AG04450 (cell line): ENCODE measurements around the gene GAS6. TPM values are rescaled to one million over a fixed set of nuclear protein-coding genes. Genes with fewer than 3 reads are reported as not detected.

Source experiments
- CTCF ChIA-PET: fragments of 300-600, 350-600 bp; formaldehyde crosslinking; extraction: SDS; loops from one replicate; lab custom pipeline; 2022; ENCODE audit warnings: antibody characterized with exemption, inconsistent platforms; lab: Charles Lee
- POLR2A ChIA-PET: fragments of 350-600 bp; formaldehyde crosslinking; extraction: SDS; loops from one replicate; lab custom pipeline; 2021; ENCODE audit warnings: antibody characterized with exemption, inconsistent platforms; lab: Yijun Ruan, JAX
- DNase-seq: peaks from one replicate; pipeline ENCODE4 v3.0.0-alpha.2; 2011; ENCODE audit warnings: low read depth, low spot score
- H3K27ac ChIP-seq: one replicate; pipeline ENCODE4 v1.5.1; 2012; ENCODE audit warnings: low read depth, low read length, control low read depth
- H3K27me3 ChIP-seq: one replicate; pipeline ENCODE4 v1.6.0; 2012; ENCODE audit warnings: low read length; ENCODE audit not compliant: control insufficient read depth, insufficient read depth
- H3K4me3 ChIP-seq: 2 replicates; pipeline ENCODE4 v1.5.1; 2011; ENCODE audit warnings: mild to moderate bottlenecking, low read depth, low read length, control low read depth
- H3K9me3 ChIP-seq: 2 replicates; pipeline ENCODE4 v1.5.1; 2012; ENCODE audit warnings: low read length; ENCODE audit not compliant: control insufficient read depth, insufficient read depth
- CTCF ChIP-seq: IDR thresholded peaks from 2 replicates; pipeline ENCODE4 v1.5.1; 2011; ENCODE audit warnings: low read depth, low read length, control low read depth, inconsistent platforms
- polyA plus RNA-seq: library from polyadenylated mRNA; depleted of rRNA; stranded (reverse); fragments of >200 nt; gene quantifications from 2 replicates; pipeline ENCODE4 v1.2.3, GENCODE V29; 2011

The GAS6 gene
- polyA plus RNA-seq, 1 experiment, result 356 TPM

- Histone ChIP-seq H3K9me3 (peaks cover 5% of the 10 kb centered on the region), H3K27ac (no peak overlapping the region), H3K4me3 (no peak overlapping the region), H3K27me3 (no peaks in the 10 kb centered on the region)
- CTCF ChIA-PET, result no interaction called here
- no peak for TF ChIP-seq CTCF
- POLR2A ChIA-PET, result no interaction called here
- no peak for DNase-seq
Measured at GRCh38 chr13:113876346-113877148, 12.7 kb upstream of the GAS6 start.

GRCh38 chr13:113875837-113876281 is 12.0 kb upstream of the GAS6 start:
- CTCF ChIA-PET, result no interaction called here
- POLR2A ChIA-PET, result no interaction called here
- no peak overlapping the region for H3K27ac ChIP-seq
- no peak for DNase-seq
- no peaks in the 10 kb centered on the region for H3K27me3 ChIP-seq
- peaks cover 5% of the 10 kb centered on the region for H3K9me3 ChIP-seq
- TF ChIP-seq CTCF, result no peak
- no peak overlapping the region for H3K4me3 ChIP-seq

- no peak for TF ChIP-seq CTCF
- Histone ChIP-seq H3K27me3 (no peaks in the 10 kb centered on the region), H3K27ac (no peak overlapping the region), H3K4me3 (no peak overlapping the region), H3K9me3 (peaks cover 5% of the 10 kb centered on the region)
- CTCF ChIA-PET, result no interaction called here
- POLR2A ChIA-PET, result no interaction called here
- no peak for DNase-seq
Measured at GRCh38 chr13:113875429-113875815, 11.5 kb upstream of the GAS6 start.

GRCh38 chr13:113874579-113875428 is 10.9 kb upstream of the GAS6 start:
- Histone ChIP-seq H3K27me3 (no peaks in the 10 kb centered on the region), H3K27ac (no peak overlapping the region), H3K4me3 (no peak overlapping the region), H3K9me3 (peaks cover 5% of the 10 kb centered on the region)
- ChIA-PET POLR2A (no interaction called here), CTCF (no interaction called here)
- no peak for DNase-seq
- TF ChIP-seq CTCF, result no peak

GRCh38 chr13:113874177-113874576 is 10.3 kb upstream of the GAS6 start:
- H3K27ac ChIP-seq, result no peak overlapping the region
- CTCF ChIA-PET, result no interaction called here
- no peak for TF ChIP-seq CTCF
- H3K27me3 ChIP-seq, result no peaks in the 10 kb centered on the region
- POLR2A ChIA-PET, result no interaction called here
- DNase-seq, result no peak
- peaks cover 5% of the 10 kb centered on the region for H3K9me3 ChIP-seq
- no peak overlapping the region for H3K4me3 ChIP-seq
